A549 treated with CpdA at 1 μM for 4 hours (cell line): ENCODE measurements around the gene OR14K1. TPM values are rescaled to one million over a fixed set of nuclear protein-coding genes. Genes with fewer than 3 reads are reported as not detected.

Experiments
- total RNA-seq: library from RNA; stranded (reverse); fragments of 200-300 nt; extraction: Qiagen RNA extraction; gene quantifications from 5 replicates; pipeline ENCODE4 v1.2.3, GENCODE V29; 2022; ENCODE audit warnings: low read depth

The OR14K1 gene
- not detected in 5 replicates for total RNA-seq

GRCh38 chr1:247738315-247738714 is at the start of gene OR14K1:
OR14K1 (plus strand) TSS chr1:247738615; CDS start chr1:247738615, 0 bp downstream.

DNA sequence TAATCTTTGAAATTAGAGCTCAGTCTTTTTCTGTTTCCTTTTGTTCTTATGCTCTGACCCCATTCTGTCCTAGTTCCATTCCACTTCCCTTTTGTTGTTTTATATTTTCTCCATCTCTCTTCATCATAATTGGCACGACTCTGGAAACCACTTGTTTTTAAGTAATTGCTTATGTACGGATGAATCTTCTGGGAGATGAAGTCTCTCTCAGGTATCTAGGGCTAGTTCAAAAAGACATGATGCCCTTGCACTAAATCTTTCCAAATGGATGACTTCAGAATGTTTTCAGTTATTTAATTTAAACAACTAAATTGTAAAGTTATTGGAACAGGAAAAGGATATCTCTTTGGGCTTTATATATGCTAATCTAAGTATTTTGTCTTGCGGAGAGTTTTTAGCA is 21.9 kb upstream of the OR14K1 start, which contains the start of gene OR6F1:
Gene OR6F1, minus strand, starts transcription at position 101 of the 400 bp plus-strand sequence. CDS start 3,891 bp downstream, outside the sequence.

GRCh38 chr1:247748041-247748440 is 9.6 kb downstream of the OR14K1 start, which contains the start of gene OR14A2:
OR14A2 (minus strand) TSS chr1:247748141.

DNA sequence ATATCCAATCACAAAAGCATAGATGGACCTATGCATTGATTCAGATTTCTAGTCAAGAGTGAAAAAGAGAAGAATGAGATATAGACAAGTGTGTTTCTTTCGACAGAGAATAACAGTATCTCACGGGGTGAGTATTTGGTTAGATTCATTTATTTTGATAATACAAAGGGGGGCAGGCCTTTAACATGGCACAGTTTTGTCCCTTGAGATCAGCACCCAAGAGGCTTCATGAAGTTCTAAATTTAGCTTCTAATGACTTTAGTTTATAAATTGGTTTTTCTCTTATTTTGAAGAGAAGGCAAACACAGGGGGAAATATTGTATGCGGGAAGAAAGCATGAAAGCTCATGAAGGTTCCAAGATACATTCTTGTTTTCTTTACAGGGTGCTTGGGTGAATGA is 22.0 kb downstream of the OR14K1 start, which contains the start of gene OR1C1:
Gene OR1C1, minus strand, starts transcription at position 101 of the 400 bp plus-strand sequence. CDS start 2,150 bp downstream, outside the sequence.

Other genes starting within 250 kb of the OR14K1 start
- gene OR2C3, start 202.2 kb upstream of the OR14K1 start, total RNA-seq, result not detected in 5 replicates
- not detected in 5 replicates for gene GCSAML, start 189.5 kb upstream of the OR14K1 start, total RNA-seq
- gene OR2G2, start 150.3 kb upstream of the OR14K1 start, total RNA-seq, result not detected in 5 replicates
- gene OR2G3, start 133.0 kb upstream of the OR14K1 start, total RNA-seq, result not detected in 5 replicates
- not detected in 5 replicates for gene OR13G1, start 58.9 kb upstream of the OR14K1 start, total RNA-seq
- not detected in 5 replicates for gene OR6F1, start 22.0 kb upstream of the OR14K1 start, total RNA-seq
- not detected in 5 replicates for gene OR14A2, start 9.5 kb downstream of the OR14K1 start, total RNA-seq
- gene OR1C1, start 21.9 kb downstream of the OR14K1 start, total RNA-seq, result not detected in 5 replicates
- gene OR14A16, start 85.5 kb downstream of the OR14K1 start, total RNA-seq, result not detected in 5 replicates
- not detected in 5 replicates for gene OR11L1, start 103.3 kb downstream of the OR14K1 start, total RNA-seq
- gene TRIM58, start 118.6 kb downstream of the OR14K1 start, total RNA-seq, result not detected in 5 replicates
- not detected in 5 replicates for gene OR2W3, start 157.0 kb downstream of the OR14K1 start, total RNA-seq
- gene OR2T8, start 181.6 kb downstream of the OR14K1 start, total RNA-seq, result not detected in 5 replicates
- gene OR2AJ1, start 186.3 kb downstream of the OR14K1 start, total RNA-seq, result not detected in 5 replicates
- gene OR2L8, start 210.2 kb downstream of the OR14K1 start, total RNA-seq, result not detected in 5 replicates
- not detected in 5 replicates for gene OR2AK2, start 226.6 kb downstream of the OR14K1 start, total RNA-seq